AG10803 (cell line): ENCODE measurements around the gene ATP11C.

Source experiments
- DNase-seq: peaks from one replicate; pipeline ENCODE4 v3.0.0; 2010; ENCODE audit warnings: low read depth
- H3K4me3 ChIP-seq: 2 replicates; pipeline ENCODE4 v1.5.1; 2011; ENCODE audit warnings: mild to moderate bottlenecking, low read length, control low read depth
- CTCF ChIP-seq: conservative IDR thresholded peaks from 2 replicates; pipeline ENCODE4 v1.5.1; 2011; ENCODE audit warnings: mild to moderate bottlenecking, low read length, control low read depth, inconsistent platforms

The ATP11C gene

GRCh38 chrX:139882299-139882698 lies 50.6 kb downstream of the ATP11C start:
- DNase-seq = peak; percentile 29
- no peak overlapping the region for H3K4me3 ChIP-seq
- TF ChIP-seq CTCF = no peak

- H3K4me3 ChIP-seq = no peak overlapping the region
- DNase-seq = peak; percentile 65
- TF ChIP-seq CTCF = no peak
Observed at GRCh38 chrX:139881572-139881971, 51.3 kb downstream of the ATP11C start.

GRCh38 chrX:139881130-139881529 lies 51.7 kb downstream of the ATP11C start:
- DNase-seq = peak; percentile 57
- no peak for TF ChIP-seq CTCF
- no peak overlapping the region for H3K4me3 ChIP-seq

GRCh38 chrX:139877710-139878414 lies 55.0 kb downstream of the ATP11C start:
- no peak for DNase-seq
- TF ChIP-seq CTCF = no peak

GRCh38 chrX:139875841-139876240 lies 57.0 kb downstream of the ATP11C start:
- TF ChIP-seq CTCF = no peak
- DNase-seq = no peak
- no peak overlapping the region for H3K4me3 ChIP-seq

More at GRCh38 chrX:139877710-139878414, 55.0 kb downstream of the ATP11C start:
- no peak overlapping the region for H3K4me3 ChIP-seq

GRCh38 chrX:139869796-139870195 lies 63.1 kb downstream of the ATP11C start:
- DNase-seq = no peak
- H3K4me3 ChIP-seq = no peak overlapping the region
- no peak for TF ChIP-seq CTCF

- DNase-seq = no peak
- no peak overlapping the region for H3K4me3 ChIP-seq
- TF ChIP-seq CTCF = no peak
Observed at GRCh38 chrX:139864640-139865039, 68.2 kb downstream of the ATP11C start.
